Stimulated activated CD4-positive, alpha-beta T cell treated with anti-CD3 and anti-CD28 coated beads, Interleukin-12 subunit alpha, Interleukin-12 subunit beta, amount 100 ng/mL, for 24 hours (primary cell): ENCODE data around the gene TNFRSF6B.
"Not testable (repeated sequence)": the region's sequence is repeated elsewhere in the genome, so short reads cannot be mapped to it uniquely, and the experiment has no call there.

ENCODE experiments used
- DNase-seq, 2 experiments: peaks; one replicate each; pipeline ENCODE4 v3.0.0-alpha.2; 2020; ENCODE audit warnings: low read depth in 2 of 2

The TNFRSF6B gene

GRCh38 chr20:63662813-63663189 is 33.7 kb upstream of the TNFRSF6B start:
- DNase-seq: no peak

GRCh38 chr20:63663332-63664066 is 33.0 kb upstream of the TNFRSF6B start:
- DNase-seq: no peak

GRCh38 chr20:63664143-63664851 is 32.2 kb upstream of the TNFRSF6B start:
- no peak for DNase-seq

- no peak for DNase-seq
These were observed 31.4 kb upstream of the TNFRSF6B start for GRCh38 chr20:63664861-63665594.

GRCh38 chr20:63665708-63666107 is 30.7 kb upstream of the TNFRSF6B start:
- no peak for DNase-seq

- DNase-seq: no peak
These were observed 28.6 kb upstream of the TNFRSF6B start for GRCh38 chr20:63667858-63668257.

- DNase-seq: no peak
These were observed 28.1 kb upstream of the TNFRSF6B start for GRCh38 chr20:63668351-63668750.

GRCh38 chr20:63671695-63672094 is 24.8 kb upstream of the TNFRSF6B start:
- DNase-seq: not testable (repeated sequence)

GRCh38 chr20:63672666-63673065 is 23.8 kb upstream of the TNFRSF6B start:
- no peak for DNase-seq

- no peak for DNase-seq
These were observed 22.5 kb upstream of the TNFRSF6B start for GRCh38 chr20:63673951-63674350.

- no peak for DNase-seq
These were observed 20.6 kb upstream of the TNFRSF6B start for GRCh38 chr20:63675681-63676368.

GRCh38 chr20:63678071-63678470 is 18.4 kb upstream of the TNFRSF6B start:
- no peak for DNase-seq

- no peak for DNase-seq
These were observed 17.6 kb upstream of the TNFRSF6B start for GRCh38 chr20:63678667-63679465.

- DNase-seq: no peak
These were observed 16.6 kb upstream of the TNFRSF6B start for GRCh38 chr20:63679799-63680305.

- no peak for DNase-seq
These were observed 16.0 kb upstream of the TNFRSF6B start for GRCh38 chr20:63680427-63680826.

- DNase-seq: no peak
These were observed 15.4 kb upstream of the TNFRSF6B start for GRCh38 chr20:63680857-63681608.

GRCh38 chr20:63681609-63682142 is 14.8 kb upstream of the TNFRSF6B start:
- DNase-seq: no peak

GRCh38 chr20:63682384-63683139 is 13.9 kb upstream of the TNFRSF6B start:
- no peak for DNase-seq
